Uterus (tissue), 4 donors: Measurements from ENCODE around the gene LMTK2. TPM values are rescaled to one million over a fixed set of nuclear protein-coding genes. Genes with fewer than 3 reads are reported as not detected.

ENCODE experiments used
- DNase-seq, 2 donors: peaks; one replicate each; pipeline ENCODE4 v3.0.0-alpha.2; 2019 to 2020
- H3K27ac ChIP-seq, 2 donors: fragments of 200-600 bp; sonication (generic); 1 replicate in 1 of 2; 2 replicates in 1 of 2; pipeline ENCODE4 v1.5.1; 2016 to 2018
- H3K27me3 ChIP-seq, 2 donors: fragments of 200-600 bp; sonication (generic); one replicate each; pipeline ENCODE4 v1.5.1; 2018 to 2019; ENCODE audit warnings: control low read depth in 1 of 2
- H3K36me3 ChIP-seq, 2 donors: fragments of 200-600 bp; sonication (generic); one replicate each; pipeline ENCODE4 v1.5.1; 2019; ENCODE audit warnings: control low read depth in 1 of 2
- H3K4me1 ChIP-seq, 2 donors: fragments of 200-600 bp; sonication (generic); one replicate each; pipeline ENCODE4 v1.5.1; 2018 to 2019; ENCODE audit warnings: control low read depth in 1 of 2
- H3K4me3 ChIP-seq, 2 donors: fragments of 200-600 bp; sonication (generic); 1 replicate in 1 of 2; 2 replicates in 1 of 2; pipeline ENCODE4 v1.5.1; 2018 to 2019; ENCODE audit warnings: mild to moderate bottlenecking in 1 of 2
- H3K9me3 ChIP-seq, 2 donors: fragments of 200-600 bp; sonication (generic); one replicate each; pipeline ENCODE4 v1.5.1; 2019; ENCODE audit warnings: control low read depth in 1 of 2
- CTCF ChIP-seq, 4 experiments: fragments of 200-600 bp in 2 of 4; fragments of 450-650 bp in 2 of 4; sonication (generic) in 2 of 4; IDR thresholded peaks; one replicate each; pipeline ENCODE4 v1.5.1; 2016 to 2019; ENCODE audit warnings: antibody characterized with exemption in 4 of 4, mild to moderate bottlenecking in 2 of 4, moderate library complexity in 1 of 4
- POLR2A ChIP-seq, 2 donors: fragments of 450-650 bp; IDR thresholded peaks; one replicate each; pipeline ENCODE4 v1.6.1; 2016; ENCODE audit warnings: antibody characterized with exemption in 2 of 2, mild to moderate bottlenecking in 1 of 2, moderate library complexity in 1 of 2
- intact Hi-C: fragments of 100-400 bp; cut with DNase I; formaldehyde crosslinking; loops from one replicate; pipeline ENCODE4 v1.15.1; 2023; ENCODE audit warnings: low total_unique reads
- total RNA-seq, 4 donors: library from RNA; depleted of rRNA in 3 of 4; stranded (reverse); fragments of >200 nt in 3 of 4; gene quantifications; one replicate each; pipeline versions ENCODE4 v1.1.0 to v1.2.4, GENCODE V29; 2014 to 2023
- donor health status: DM: yes; HTN: yes; CAD: no.

The LMTK2 gene
- total RNA-seq, 4 donors from 2014 or later, result 5.9 to 23.3 (median 14.8) TPM

GRCh38 chr7:98254951-98255610, 148.4 kb downstream of the LMTK2 start:
- Histone ChIP-seq H3K9me3 (no peaks in the 10 kb centered on the region), H3K4me1 (peaks cover 0 to 8% of the 10 kb centered on the region in 2 donors), H3K36me3 (no peaks in the 10 kb centered on the region), H3K27ac (no peak overlapping the region), H3K4me3 (no peak overlapping the region), H3K27me3 (no peaks in the 10 kb centered on the region)
- no peak for TF ChIP-seq POLR2A (IDR thresholded peaks at IDR 0.05)
- TF ChIP-seq CTCF (IDR thresholded peaks at IDR 0.05), result no peak
- DNase-seq, result no peak
- intact Hi-C loops, result no loop called here

GRCh38 chr7:98256431-98256830, 149.8 kb downstream of the LMTK2 start:
- H3K27me3 ChIP-seq, result no peaks in the 10 kb centered on the region
- DNase-seq, result no peak
- intact Hi-C loops, result no loop called here
- H3K36me3 ChIP-seq, result no peaks in the 10 kb centered on the region
- H3K9me3 ChIP-seq, result no peaks in the 10 kb centered on the region
- H3K4me1 ChIP-seq, result peaks cover 0 to under 1% of the 10 kb centered on the region in 2 donors
- H3K4me3 ChIP-seq, result no peak overlapping the region
- TF ChIP-seq CTCF (IDR thresholded peaks at IDR 0.05) (no peak), POLR2A (IDR thresholded peaks at IDR 0.05) (no peak)
- no peak overlapping the region for H3K27ac ChIP-seq

GRCh38 chr7:98257701-98258100, 151.0 kb downstream of the LMTK2 start:
- TF ChIP-seq CTCF (IDR thresholded peaks at IDR 0.05) (no peak), POLR2A (IDR thresholded peaks at IDR 0.05) (no peak)

More at GRCh38 chr7:98257701-98258100, 151.0 kb downstream of the LMTK2 start:
- Histone ChIP-seq H3K36me3 (no peaks in the 10 kb centered on the region), H3K4me3 (no peak overlapping the region), H3K27me3 (no peaks in the 10 kb centered on the region), H3K9me3 (no peaks in the 10 kb centered on the region), H3K4me1 (no peaks in the 10 kb centered on the region), H3K27ac (no peak overlapping the region)
- intact Hi-C loops, result no loop called here
- DNase-seq, result no peak

Other genes with a start within 250 kb of the LMTK2 start
- 10 to 100 TPM in 3 of 4 donors, not detected in 1; 10.9 to 20.3 (median 16.7) TPM for gene ASNS, start 234.5 kb upstream of the LMTK2 start, total RNA-seq
- gene OCM2, start 116.7 kb upstream of the LMTK2 start, total RNA-seq, result not detected
- 1 to 10 TPM in 1 of 4 donors, under 1 TPM in 1, not detected in 2; 0.41 to 1.6 TPM for gene BHLHA15, start 104.6 kb downstream of the LMTK2 start, total RNA-seq
- 10 to 100 TPM in 2 of 4 donors, 1 to 10 TPM in 2; 3.1 to 52.6 (median 16.7) TPM for gene TECPR1, start 145.4 kb downstream of the LMTK2 start, total RNA-seq
- 100 to 1,000 TPM in 1 of 4 donors, 10 to 100 TPM in 2, 1 to 10 TPM in 1; 8.5 to 161 (median 28.1) TPM for gene BRI3, start 174.8 kb downstream of the LMTK2 start, total RNA-seq